ENCODE data around the gene CACNA1B. TPM values are rescaled to one million over a fixed set of nuclear protein-coding genes. Genes with fewer than 3 reads are reported as not detected.

CACNA1B gene
- total and polyA plus RNA-seq, 2 donors (not counting 1 experiment from before 2014, with no cell fraction given), result 0.15 TPM; not detected in 1

DNA sequence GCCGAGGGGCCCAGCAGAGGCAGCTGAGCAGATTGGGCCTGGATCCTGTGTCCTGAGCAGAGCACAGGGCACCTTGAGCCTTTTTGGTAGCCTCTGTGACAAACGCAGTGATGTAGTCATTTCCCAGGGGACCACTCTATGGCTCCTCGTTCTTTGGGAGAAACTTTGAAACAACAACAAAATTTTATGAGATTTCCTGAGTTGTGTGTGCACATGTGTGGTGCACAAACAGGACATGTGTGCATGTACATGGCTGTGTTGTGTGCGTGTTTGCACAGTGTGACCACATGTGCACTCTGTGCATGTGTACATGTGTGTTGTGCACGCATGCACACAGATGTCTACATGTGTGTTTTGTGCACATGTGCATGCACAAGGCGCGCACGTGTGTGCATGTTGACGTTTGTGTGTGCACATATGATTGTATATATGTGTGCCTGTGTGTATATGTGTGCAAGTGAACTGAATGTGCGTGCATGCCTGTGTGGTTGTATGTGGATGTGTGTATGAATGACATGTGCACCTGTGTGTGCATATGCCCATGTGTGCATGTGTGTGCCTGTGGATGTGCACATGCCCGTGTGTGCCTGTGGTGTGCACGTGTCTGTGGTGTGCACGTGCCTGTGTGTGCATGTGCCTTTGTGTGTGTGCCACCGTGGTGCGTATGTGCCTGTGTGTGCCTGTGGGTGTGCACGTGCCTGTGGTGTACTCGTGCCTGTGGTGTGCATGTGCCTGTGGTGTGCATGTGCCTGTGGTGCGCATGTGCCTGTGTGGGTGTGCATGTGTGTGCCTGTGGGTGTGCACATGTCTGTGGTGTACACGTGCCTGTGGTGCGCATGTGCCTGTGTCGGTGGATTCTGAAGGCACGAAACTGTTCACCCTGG, 221.6 kb downstream of the CACNA1B start:
- Histone ChIP-seq H4K20me1 (ENCODE audit: control insufficient read depth, insufficient read depth, low read length, poor library complexity, severe bottlenecking) (no peaks in the 10 kb centered on the region), H3K79me2 (ENCODE audit: control insufficient read depth, insufficient read depth, low read length) (no peaks in the 10 kb centered on the region), H3K27me3 (replicated peaks in 1 of 4; ENCODE audit: control extremely low read depth in 1 of 4, control insufficient read depth in 3 of 4, insufficient read depth in 4 of 4, low read length in 3 of 4) (no peaks in the 10 kb centered on the region), H3K36me3 (replicated peaks in 1 of 2; ENCODE audit: control extremely low read depth in 1 of 2, control insufficient read depth in 1 of 2, extremely low read depth in 1 of 2, insufficient read depth in 2 of 2, low read length in 1 of 2) (no peaks in the 10 kb centered on the region), H3K27ac (ENCODE audit: low read length in 2 of 2) (no peak overlapping the region), H2AFZ (ENCODE audit: insufficient read depth, low read depth, low read length, poor library complexity, severe bottlenecking) (no peak overlapping the region), H3K9me3 (ENCODE audit: control extremely low read depth in 1 of 3, control insufficient read depth in 2 of 3, insufficient read depth in 1 of 3, low read length in 2 of 3) (peaks cover 0 to 8% (median 0%) of the 10 kb centered on the region in 3 donors), H3K9ac (ENCODE audit: low read length) (no peak overlapping the region), H3K4me3 (ENCODE audit: control extremely low read depth in 1 of 5, extremely low read depth in 1 of 5, insufficient read depth in 1 of 5, low read depth in 2 of 5, low read length in 4 of 5) (no peak overlapping the region), H3K4me1 (ENCODE audit: control insufficient read depth in 2 of 2, insufficient read depth in 2 of 2, low read length in 2 of 2) (no peaks in the 10 kb centered on the region), H3K4me2 (replicated peaks; ENCODE audit: low read depth, low read length, poor library complexity, severe bottlenecking) (no peak overlapping the region)
- no peak for TF ChIP-seq EZH2 (IDR thresholded peaks at IDR 0.05; ENCODE audit: borderline replicate concordance, insufficient read depth, low read depth, low read length, poor library complexity, severe bottlenecking)
- TF ChIP-seq, protein P1, sequence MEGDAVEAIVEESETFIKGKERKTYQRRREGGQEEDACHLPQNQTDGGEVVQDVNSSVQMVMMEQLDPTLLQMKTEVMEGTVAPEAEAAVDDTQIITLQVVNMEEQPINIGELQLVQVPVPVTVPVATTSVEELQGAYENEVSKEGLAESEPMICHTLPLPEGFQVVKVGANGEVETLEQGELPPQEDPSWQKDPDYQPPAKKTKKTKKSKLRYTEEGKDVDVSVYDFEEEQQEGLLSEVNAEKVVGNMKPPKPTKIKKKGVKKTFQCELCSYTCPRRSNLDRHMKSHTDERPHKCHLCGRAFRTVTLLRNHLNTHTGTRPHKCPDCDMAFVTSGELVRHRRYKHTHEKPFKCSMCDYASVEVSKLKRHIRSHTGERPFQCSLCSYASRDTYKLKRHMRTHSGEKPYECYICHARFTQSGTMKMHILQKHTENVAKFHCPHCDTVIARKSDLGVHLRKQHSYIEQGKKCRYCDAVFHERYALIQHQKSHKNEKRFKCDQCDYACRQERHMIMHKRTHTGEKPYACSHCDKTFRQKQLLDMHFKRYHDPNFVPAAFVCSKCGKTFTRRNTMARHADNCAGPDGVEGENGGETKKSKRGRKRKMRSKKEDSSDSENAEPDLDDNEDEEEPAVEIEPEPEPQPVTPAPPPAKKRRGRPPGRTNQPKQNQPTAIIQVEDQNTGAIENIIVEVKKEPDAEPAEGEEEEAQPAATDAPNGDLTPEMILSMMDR (IDR thresholded peaks at IDR 0.05), result no peak
- DNase-seq (no peak), ATAC-seq (ENCODE audit: low read depth) (no peak)
- intact Hi-C loops (cut with micrococcal nuclease), result no loop called here
- Mint-ChIP-seq H3K9me3 (ENCODE audit: insufficient read depth) (no peaks in the 10 kb centered on the region), H3K4me1 (no peaks in the 10 kb centered on the region), H3K27ac (no peak overlapping the region), H3K4me3 (no peak overlapping the region), H3K27me3 (peaks cover 3% of the 10 kb centered on the region)
- POLR2A ChIA-PET, result no interaction called here
- WGBS (ENCODE audit: insufficient coverage), result 94% methylated on average over 22 of the region's 22 CpGs
- CTCF ChIA-PET, result no interaction called here
